NB4 (cell line): ENCODE data around the gene ZNF423.

Experiments
- DNase-seq: peaks from one replicate; pipeline ENCODE4 v3.0.0; 2010; ENCODE audit warnings: low read depth
- H3K4me3 ChIP-seq: one replicate; pipeline ENCODE4 v1.5.1; 2011; ENCODE audit warnings: mild to moderate bottlenecking, low read depth, low read length, moderate library complexity
- CTCF ChIP-seq: IDR thresholded peaks from one replicate; pipeline ENCODE4 v1.5.1; 2012; ENCODE audit warnings: low read depth, low read length
- MAX ChIP-seq: IDR thresholded peaks from 2 replicates; pipeline ENCODE4 v1.6.1; 2011; ENCODE audit warnings: low read depth, low read length
- MYC ChIP-seq: IDR thresholded peaks from 2 replicates; pipeline ENCODE4 v1.6.1; 2011; ENCODE audit warnings: low read depth, low read length
- POLR2A ChIP-seq: IDR thresholded peaks from 2 replicates; pipeline ENCODE4 v1.6.1; 2011; ENCODE audit warnings: mild to moderate bottlenecking; ENCODE audit not compliant: insufficient read length; ENCODE audit errors: extremely low read depth

Gene ZNF423

GRCh38 chr16:49458243-49458642 is 397.7 kb downstream of the ZNF423 start:
- no peak overlapping the region for H3K4me3 ChIP-seq
- TF ChIP-seq MAX = no peak
- TF ChIP-seq MYC = no peak
- TF ChIP-seq POLR2A = no peak
- TF ChIP-seq CTCF = no peak
- DNase-seq = no peak

- TF ChIP-seq MAX = no peak
- no peak for TF ChIP-seq POLR2A
- TF ChIP-seq MYC = no peak
- no peak for TF ChIP-seq CTCF
- no peak for DNase-seq
- no peak overlapping the region for H3K4me3 ChIP-seq
Measured at GRCh38 chr16:49457196-49457595, 398.7 kb downstream of the ZNF423 start.

GRCh38 chr16:49456763-49457162 is 399.1 kb downstream of the ZNF423 start:
- peak; percentile 15 for DNase-seq

GRCh38 chr16:49455991-49456745 is 399.7 kb downstream of the ZNF423 start:
- H3K4me3 ChIP-seq = no peak overlapping the region
- no peak for DNase-seq
- TF ChIP-seq MAX = no peak
- TF ChIP-seq MYC = no peak
- no peak for TF ChIP-seq CTCF
- TF ChIP-seq POLR2A = no peak

More at GRCh38 chr16:49456763-49457162, 399.1 kb downstream of the ZNF423 start:
- H3K4me3 ChIP-seq = no peak overlapping the region
- no peak for TF ChIP-seq CTCF
- no peak for TF ChIP-seq MAX
- no peak for TF ChIP-seq POLR2A
- TF ChIP-seq MYC = no peak

DNA sequence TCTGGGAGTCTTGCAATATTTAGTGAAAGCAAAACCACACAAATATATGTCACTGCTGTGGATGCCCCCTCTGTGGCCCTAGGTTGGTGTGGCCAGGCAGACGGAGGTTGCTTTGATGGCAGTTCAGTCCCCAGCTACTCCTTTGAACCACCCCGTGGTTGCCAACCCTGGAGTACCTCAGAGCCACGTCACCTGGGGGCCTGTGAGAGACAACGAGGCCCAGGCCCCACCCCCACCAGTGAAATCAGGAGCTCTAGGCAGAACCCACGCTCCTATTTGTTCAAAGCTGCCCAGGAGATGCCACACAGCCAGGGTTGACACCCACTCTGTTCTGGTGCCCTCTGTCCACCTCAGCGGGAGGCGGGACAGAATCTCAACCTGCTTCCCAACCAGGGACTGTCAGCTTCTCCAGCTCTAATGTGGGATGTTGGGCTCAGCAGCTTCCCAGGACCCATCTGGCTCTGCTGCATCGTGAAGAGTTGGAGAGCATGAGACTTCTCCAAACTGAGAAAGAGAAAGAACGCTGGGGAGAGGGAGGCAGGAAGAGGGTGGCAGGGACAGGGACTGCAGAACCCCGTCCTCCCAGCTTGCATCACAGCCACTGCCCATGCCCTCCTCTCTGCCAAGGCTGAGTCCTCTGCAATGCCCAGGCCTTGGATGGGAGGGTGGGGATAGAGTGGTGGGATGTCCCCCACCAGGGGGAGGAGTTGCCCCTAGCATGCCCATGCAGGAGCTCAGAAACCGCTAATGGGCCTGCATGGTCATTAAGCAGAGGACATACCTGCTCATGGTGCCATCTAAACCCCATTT is 400.5 kb downstream of the ZNF423 start:
- H3K4me3 ChIP-seq = no peak overlapping the region
- DNase-seq = no peak
- TF ChIP-seq MAX (no peak), MYC (no peak), POLR2A (no peak), CTCF (no peak)
